WTC11 (cell line): ENCODE data around the gene ZBTB25. TPM values are rescaled to one million over a fixed set of nuclear protein-coding genes. Genes with fewer than 3 reads are reported as not detected.

ENCODE experiments used
- ATAC-seq: fragments of 200-7000 bp; cut with Tn5 transposase; 2 replicates; pipeline ENCODE4 v1.10.0; 2021; ENCODE audit warnings: mild to moderate bottlenecking, moderate library complexity
- CTCF ChIA-PET: fragments of 300-600 bp; sonication (Branson Sonifier 250); formaldehyde crosslinking; loops from one replicate; lab custom pipeline; 2021; ENCODE audit warnings: antibody characterized with exemption; lab: Charles Lee
- POLR2A ChIA-PET: fragments of 350-600 bp; sonication (Branson Sonifier 250); formaldehyde crosslinking; loops from one replicate; lab custom pipeline; 2021; ENCODE audit warnings: antibody characterized with exemption; lab: Charles Lee
- DNase-seq: peaks from one replicate; pipeline ENCODE4 v3.0.0; 2021; ENCODE audit warnings: low spot score
- H3K27ac Mint-ChIP-seq: 2 replicates; pipeline ENCODE4 v1.8.0; 2021; ENCODE audit warnings: mixed read lengths
- H3K27me3 Mint-ChIP-seq: 2 replicates; pipeline ENCODE4 v1.8.0; 2021; ENCODE audit warnings: low read depth, mild to moderate bottlenecking, moderate library complexity, mixed read lengths
- H3K36me3 Mint-ChIP-seq: 2 replicates; pipeline ENCODE4 v1.8.0; 2021; ENCODE audit warnings: mixed read lengths
- H3K4me1 Mint-ChIP-seq: 2 replicates; pipeline ENCODE4 v1.8.0; 2022; ENCODE audit warnings: mixed read lengths
- H3K4me3 Mint-ChIP-seq: 2 replicates; pipeline ENCODE4 v1.8.0; 2021; ENCODE audit warnings: mild to moderate bottlenecking, moderate library complexity, mixed read lengths
- H3K9me3 Mint-ChIP-seq: 2 replicates; pipeline ENCODE4 v1.8.0; 2021; ENCODE audit warnings: mixed read lengths
- GABPB1 ChIP-seq: sonication (generic); formaldehyde crosslinking; IDR thresholded peaks from 2 replicates; pipeline ENCODE4 v1.8.1; 2023; ENCODE audit warnings: mild to moderate bottlenecking, missing genetic modification reagents
- JAZF1 ChIP-seq: fragments of 250-450 bp; sonication (Bioruptor Pico); IDR thresholded peaks from 2 replicates; pipeline ENCODE4 v1.9.0; 2021; ENCODE audit warnings: moderate library complexity, mild to moderate bottlenecking, inconsistent platforms
- NFE2L1 ChIP-seq: sonication (generic); formaldehyde crosslinking; IDR thresholded peaks from 2 replicates; pipeline ENCODE4 v1.8.1; 2023; ENCODE audit warnings: missing genetic modification reagents
- RELA ChIP-seq: sonication (generic); formaldehyde crosslinking; IDR thresholded peaks from 2 replicates; pipeline ENCODE4 v1.8.1; 2022; ENCODE audit warnings: missing genetic modification reagents, mild to moderate bottlenecking, borderline replicate concordance
- SOX15 ChIP-seq: fragments of 250-450 bp; sonication (Bioruptor Pico); IDR thresholded peaks from 2 replicates; pipeline ENCODE4 v1.9.0; 2021; ENCODE audit warnings: mild to moderate bottlenecking
- TEAD4 ChIP-seq: sonication (generic); formaldehyde crosslinking; IDR thresholded peaks from 2 replicates; pipeline ENCODE4 v1.8.0; 2022; ENCODE audit warnings: mild to moderate bottlenecking, missing genetic modification reagents
- TP53 ChIP-seq: sonication (generic); formaldehyde crosslinking; IDR thresholded peaks from 2 replicates; pipeline ENCODE4 v1.8.1; 2023; ENCODE audit warnings: mild to moderate bottlenecking, missing genetic modification reagents
- ZBTB21 ChIP-seq: sonication (generic); formaldehyde crosslinking; IDR thresholded peaks from 2 replicates; pipeline ENCODE4 v1.8.1; 2023; ENCODE audit warnings: mild to moderate bottlenecking, missing genetic modification reagents, borderline replicate concordance
- ZNF121 ChIP-seq: sonication (generic); formaldehyde crosslinking; IDR thresholded peaks from 2 replicates; pipeline ENCODE4 v1.8.0; 2023; ENCODE audit warnings: missing genetic modification reagents
- ZNF219 ChIP-seq: sonication (generic); formaldehyde crosslinking; IDR thresholded peaks from 2 replicates; pipeline ENCODE4 v1.8.0; 2023; ENCODE audit warnings: missing genetic modification reagents, mild to moderate bottlenecking, borderline replicate concordance
- ZNF232 ChIP-seq: sonication (generic); formaldehyde crosslinking; IDR thresholded peaks from 2 replicates; pipeline ENCODE4 v1.8.0; 2022; ENCODE audit warnings: mild to moderate bottlenecking, missing genetic modification reagents
- ZNF263 ChIP-seq: sonication (generic); formaldehyde crosslinking; IDR thresholded peaks from 2 replicates; pipeline ENCODE4 v1.8.1; 2022; ENCODE audit warnings: low read depth, mild to moderate bottlenecking, moderate library complexity, missing genetic modification reagents
- ZNF317 ChIP-seq: sonication (generic); formaldehyde crosslinking; IDR thresholded peaks from 2 replicates; pipeline ENCODE4 v1.8.1; 2023; ENCODE audit warnings: low read depth, mild to moderate bottlenecking, moderate library complexity, missing genetic modification reagents, borderline replicate concordance
- ZNF416 ChIP-seq: fragments of 250-450 bp; sonication (Bioruptor Pico); IDR thresholded peaks from 2 replicates; pipeline ENCODE4 v1.9.0; 2021; ENCODE audit warnings: mild to moderate bottlenecking, inconsistent platforms
- ZNF671 ChIP-seq: fragments of 250-450 bp; sonication (Bioruptor Pico); IDR thresholded peaks from 2 replicates; pipeline ENCODE4 v1.8.0; 2021; ENCODE audit warnings: mild to moderate bottlenecking
- total RNA-seq: library from RNA; stranded (reverse); gene quantifications from 3 replicates; pipeline ENCODE4 v1.2.3, GENCODE V29; 2021
- TF ChIP-seq, protein P1 (sequence below): fragments of 250-450 bp; sonication (Bioruptor Pico); IDR thresholded peaks from 2 replicates; pipeline ENCODE4 v1.9.0; 2021; ENCODE audit warnings: mild to moderate bottlenecking
- TF ChIP-seq, protein P2 (sequence below): fragments of 250-450 bp; sonication (Bioruptor Pico); IDR thresholded peaks from 2 replicates; pipeline ENCODE4 v1.9.0; 2021; ENCODE audit warnings: mild to moderate bottlenecking, borderline replicate concordance
- TF ChIP-seq, protein P3 (sequence below): fragments of 250-450 bp; sonication (Bioruptor Pico); conservative IDR thresholded peaks from 2 replicates; pipeline ENCODE4 v1.9.0; 2021; ENCODE audit warnings: mild to moderate bottlenecking
- TF ChIP-seq, protein P4 (sequence below): sonication (generic); formaldehyde crosslinking; conservative IDR thresholded peaks from 2 replicates; pipeline ENCODE4 v1.8.1; 2022; ENCODE audit warnings: mild to moderate bottlenecking, missing genetic modification reagents
- TF ChIP-seq, protein P5 (sequence below): sonication (generic); formaldehyde crosslinking; IDR thresholded peaks from 2 replicates; pipeline ENCODE4 v1.8.1; 2023; ENCODE audit warnings: mild to moderate bottlenecking, missing genetic modification reagents, borderline replicate concordance

ZBTB25 gene
- total RNA-seq, 1 experiment from 2014 or later, result 11.9 TPM

DNA sequence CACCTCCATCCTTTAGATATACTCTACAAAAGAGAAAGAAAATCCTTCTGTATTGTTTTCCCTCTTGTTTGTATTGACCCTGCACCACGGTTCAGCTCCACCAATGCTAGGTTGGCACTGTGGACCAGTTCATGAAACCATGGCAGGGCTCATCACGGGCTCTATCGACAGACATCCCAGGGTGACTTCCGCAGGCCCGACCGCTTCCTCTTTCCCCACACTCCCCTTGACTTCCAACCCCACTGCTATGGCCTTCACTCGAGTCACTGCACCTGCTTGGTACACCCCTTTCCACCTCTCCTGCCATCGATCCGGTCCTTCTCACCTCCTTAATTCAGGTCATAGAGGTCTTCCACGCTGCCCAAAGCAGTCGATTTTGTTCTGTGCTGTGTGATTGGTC, 59.5 kb downstream of the ZBTB25 start:
- CTCF ChIA-PET, result interaction anchor here (1.1 kb wide), 1 partner anchor 14 kb away, joined by 3 read pairs; no protein-coding TSS in a partner anchor

More for the DNA sequence above, 59.5 kb downstream of the ZBTB25 start:
- H3K27ac Mint-ChIP-seq, result peak overlapping the region; percentile 58; the same call in 1 of the 2 replicates
- H3K4me3 Mint-ChIP-seq, result no peak overlapping the region
- DNase-seq (no peak), ATAC-seq (no peak)
- H3K36me3 Mint-ChIP-seq, result peaks cover 70% of the 10 kb centered on the region
- H3K4me1 Mint-ChIP-seq, result no peaks in the 10 kb centered on the region
- no peaks in the 10 kb centered on the region for H3K9me3 Mint-ChIP-seq
- POLR2A ChIA-PET, result no interaction called here
- TF ChIP-seq GABPB1 (CRISPR knock-in tag), result no peak
- no peak for TF ChIP-seq TEAD4
- no peak for TF ChIP-seq ZNF671 (CRISPR knock-in tag)
- TF ChIP-seq, protein P1, sequence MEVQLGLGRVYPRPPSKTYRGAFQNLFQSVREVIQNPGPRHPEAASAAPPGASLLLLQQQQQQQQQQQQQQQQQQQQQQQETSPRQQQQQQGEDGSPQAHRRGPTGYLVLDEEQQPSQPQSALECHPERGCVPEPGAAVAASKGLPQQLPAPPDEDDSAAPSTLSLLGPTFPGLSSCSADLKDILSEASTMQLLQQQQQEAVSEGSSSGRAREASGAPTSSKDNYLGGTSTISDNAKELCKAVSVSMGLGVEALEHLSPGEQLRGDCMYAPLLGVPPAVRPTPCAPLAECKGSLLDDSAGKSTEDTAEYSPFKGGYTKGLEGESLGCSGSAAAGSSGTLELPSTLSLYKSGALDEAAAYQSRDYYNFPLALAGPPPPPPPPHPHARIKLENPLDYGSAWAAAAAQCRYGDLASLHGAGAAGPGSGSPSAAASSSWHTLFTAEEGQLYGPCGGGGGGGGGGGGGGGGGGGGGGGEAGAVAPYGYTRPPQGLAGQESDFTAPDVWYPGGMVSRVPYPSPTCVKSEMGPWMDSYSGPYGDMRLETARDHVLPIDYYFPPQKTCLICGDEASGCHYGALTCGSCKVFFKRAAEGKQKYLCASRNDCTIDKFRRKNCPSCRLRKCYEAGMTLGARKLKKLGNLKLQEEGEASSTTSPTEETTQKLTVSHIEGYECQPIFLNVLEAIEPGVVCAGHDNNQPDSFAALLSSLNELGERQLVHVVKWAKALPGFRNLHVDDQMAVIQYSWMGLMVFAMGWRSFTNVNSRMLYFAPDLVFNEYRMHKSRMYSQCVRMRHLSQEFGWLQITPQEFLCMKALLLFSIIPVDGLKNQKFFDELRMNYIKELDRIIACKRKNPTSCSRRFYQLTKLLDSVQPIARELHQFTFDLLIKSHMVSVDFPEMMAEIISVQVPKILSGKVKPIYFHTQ (CRISPR knock-in tag), result no peak
- TF ChIP-seq RELA (CRISPR knock-in tag), result no peak
- TF ChIP-seq NFE2L1 (CRISPR knock-in tag), result no peak
- TF ChIP-seq ZNF121 (CRISPR knock-in tag), result no peak
- TF ChIP-seq, protein P2, sequence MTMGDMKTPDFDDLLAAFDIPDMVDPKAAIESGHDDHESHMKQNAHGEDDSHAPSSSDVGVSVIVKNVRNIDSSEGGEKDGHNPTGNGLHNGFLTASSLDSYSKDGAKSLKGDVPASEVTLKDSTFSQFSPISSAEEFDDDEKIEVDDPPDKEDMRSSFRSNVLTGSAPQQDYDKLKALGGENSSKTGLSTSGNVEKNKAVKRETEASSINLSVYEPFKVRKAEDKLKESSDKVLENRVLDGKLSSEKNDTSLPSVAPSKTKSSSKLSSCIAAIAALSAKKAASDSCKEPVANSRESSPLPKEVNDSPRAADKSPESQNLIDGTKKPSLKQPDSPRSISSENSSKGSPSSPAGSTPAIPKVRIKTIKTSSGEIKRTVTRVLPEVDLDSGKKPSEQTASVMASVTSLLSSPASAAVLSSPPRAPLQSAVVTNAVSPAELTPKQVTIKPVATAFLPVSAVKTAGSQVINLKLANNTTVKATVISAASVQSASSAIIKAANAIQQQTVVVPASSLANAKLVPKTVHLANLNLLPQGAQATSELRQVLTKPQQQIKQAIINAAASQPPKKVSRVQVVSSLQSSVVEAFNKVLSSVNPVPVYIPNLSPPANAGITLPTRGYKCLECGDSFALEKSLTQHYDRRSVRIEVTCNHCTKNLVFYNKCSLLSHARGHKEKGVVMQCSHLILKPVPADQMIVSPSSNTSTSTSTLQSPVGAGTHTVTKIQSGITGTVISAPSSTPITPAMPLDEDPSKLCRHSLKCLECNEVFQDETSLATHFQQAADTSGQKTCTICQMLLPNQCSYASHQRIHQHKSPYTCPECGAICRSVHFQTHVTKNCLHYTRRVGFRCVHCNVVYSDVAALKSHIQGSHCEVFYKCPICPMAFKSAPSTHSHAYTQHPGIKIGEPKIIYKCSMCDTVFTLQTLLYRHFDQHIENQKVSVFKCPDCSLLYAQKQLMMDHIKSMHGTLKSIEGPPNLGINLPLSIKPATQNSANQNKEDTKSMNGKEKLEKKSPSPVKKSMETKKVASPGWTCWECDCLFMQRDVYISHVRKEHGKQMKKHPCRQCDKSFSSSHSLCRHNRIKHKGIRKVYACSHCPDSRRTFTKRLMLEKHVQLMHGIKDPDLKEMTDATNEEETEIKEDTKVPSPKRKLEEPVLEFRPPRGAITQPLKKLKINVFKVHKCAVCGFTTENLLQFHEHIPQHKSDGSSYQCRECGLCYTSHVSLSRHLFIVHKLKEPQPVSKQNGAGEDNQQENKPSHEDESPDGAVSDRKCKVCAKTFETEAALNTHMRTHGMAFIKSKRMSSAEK (CRISPR knock-in tag), result no peak
- TF ChIP-seq, protein P3, sequence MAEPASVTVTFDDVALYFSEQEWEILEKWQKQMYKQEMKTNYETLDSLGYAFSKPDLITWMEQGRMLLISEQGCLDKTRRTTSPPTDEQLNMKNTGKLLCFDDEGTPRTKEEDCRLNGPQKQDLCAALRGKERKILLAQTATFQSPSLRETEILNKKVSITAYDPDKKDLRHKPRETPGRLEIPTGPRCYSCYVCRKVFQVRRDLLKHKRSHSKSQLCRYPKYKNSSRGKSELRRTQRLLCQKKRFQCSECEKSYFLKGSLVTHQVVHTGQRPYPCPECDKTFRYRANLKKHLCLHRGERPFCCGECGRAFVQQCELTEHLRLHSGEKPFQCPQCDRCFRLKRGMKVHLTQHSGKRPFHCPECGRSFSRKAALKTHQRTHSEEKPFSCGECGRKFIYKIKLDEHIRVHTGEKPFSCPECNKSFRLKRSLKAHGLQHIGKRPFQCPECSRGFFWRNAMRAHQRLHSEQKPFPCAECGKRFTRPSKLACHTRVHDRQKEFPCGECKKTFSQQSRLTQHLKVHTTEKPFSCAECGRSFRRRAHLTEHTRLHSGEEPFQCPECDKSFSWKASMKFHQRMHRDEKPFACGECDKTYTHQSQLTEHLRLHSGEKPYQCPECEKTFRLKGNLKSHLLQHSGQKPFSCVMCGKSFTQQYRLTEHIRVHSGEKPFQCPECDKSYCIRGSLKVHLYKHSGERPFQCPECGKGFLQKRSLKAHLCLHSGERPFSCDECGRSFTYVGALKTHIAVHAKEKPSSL, result no peak
- no peak for TF ChIP-seq ZNF232
- TF ChIP-seq ZBTB21, result no peak
- no peak for TF ChIP-seq JAZF1 (CRISPR knock-in tag)
- TF ChIP-seq, protein P4, sequence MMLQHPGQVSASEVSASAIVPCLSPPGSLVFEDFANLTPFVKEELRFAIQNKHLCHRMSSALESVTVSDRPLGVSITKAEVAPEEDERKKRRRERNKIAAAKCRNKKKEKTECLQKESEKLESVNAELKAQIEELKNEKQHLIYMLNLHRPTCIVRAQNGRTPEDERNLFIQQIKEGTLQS (CRISPR knock-in tag), result no peak
- no peak for TF ChIP-seq ZNF317 (CRISPR knock-in tag)
- TF ChIP-seq, protein P5, sequence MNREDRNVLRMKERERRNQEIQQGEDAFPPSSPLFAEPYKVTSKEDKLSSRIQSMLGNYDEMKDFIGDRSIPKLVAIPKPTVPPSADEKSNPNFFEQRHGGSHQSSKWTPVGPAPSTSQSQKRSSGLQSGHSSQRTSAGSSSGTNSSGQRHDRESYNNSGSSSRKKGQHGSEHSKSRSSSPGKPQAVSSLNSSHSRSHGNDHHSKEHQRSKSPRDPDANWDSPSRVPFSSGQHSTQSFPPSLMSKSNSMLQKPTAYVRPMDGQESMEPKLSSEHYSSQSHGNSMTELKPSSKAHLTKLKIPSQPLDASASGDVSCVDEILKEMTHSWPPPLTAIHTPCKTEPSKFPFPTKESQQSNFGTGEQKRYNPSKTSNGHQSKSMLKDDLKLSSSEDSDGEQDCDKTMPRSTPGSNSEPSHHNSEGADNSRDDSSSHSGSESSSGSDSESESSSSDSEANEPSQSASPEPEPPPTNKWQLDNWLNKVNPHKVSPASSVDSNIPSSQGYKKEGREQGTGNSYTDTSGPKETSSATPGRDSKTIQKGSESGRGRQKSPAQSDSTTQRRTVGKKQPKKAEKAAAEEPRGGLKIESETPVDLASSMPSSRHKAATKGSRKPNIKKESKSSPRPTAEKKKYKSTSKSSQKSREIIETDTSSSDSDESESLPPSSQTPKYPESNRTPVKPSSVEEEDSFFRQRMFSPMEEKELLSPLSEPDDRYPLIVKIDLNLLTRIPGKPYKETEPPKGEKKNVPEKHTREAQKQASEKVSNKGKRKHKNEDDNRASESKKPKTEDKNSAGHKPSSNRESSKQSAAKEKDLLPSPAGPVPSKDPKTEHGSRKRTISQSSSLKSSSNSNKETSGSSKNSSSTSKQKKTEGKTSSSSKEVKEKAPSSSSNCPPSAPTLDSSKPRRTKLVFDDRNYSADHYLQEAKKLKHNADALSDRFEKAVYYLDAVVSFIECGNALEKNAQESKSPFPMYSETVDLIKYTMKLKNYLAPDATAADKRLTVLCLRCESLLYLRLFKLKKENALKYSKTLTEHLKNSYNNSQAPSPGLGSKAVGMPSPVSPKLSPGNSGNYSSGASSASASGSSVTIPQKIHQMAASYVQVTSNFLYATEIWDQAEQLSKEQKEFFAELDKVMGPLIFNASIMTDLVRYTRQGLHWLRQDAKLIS, result no peak
- no peak for TF ChIP-seq TP53 (CRISPR knock-in tag)
- TF ChIP-seq SOX15, result no peak
- TF ChIP-seq ZNF263 (CRISPR knock-in tag), result no peak
- TF ChIP-seq ZNF416 (CRISPR knock-in tag), result no peak
- no peak for TF ChIP-seq ZNF219 (CRISPR knock-in tag)
- TF ChIP-seq, all 79 proteins: peak for 0
- no peaks in the 10 kb centered on the region for H3K27me3 Mint-ChIP-seq
